Mesendoderm (in vitro differentiated cells): Measurements from ENCODE around the gene DGCR6.
"Not testable (repeated sequence)": the region's sequence is repeated elsewhere in the genome, so short reads cannot be mapped to it uniquely, and the experiment has no call there.

Experiments
- DNase-seq: peaks from one replicate; pipeline ENCODE4 v3.0.0; 2013
- H2AK5ac ChIP-seq: 2 replicates; pipeline ENCODE4 v1.6.1; 2013; ENCODE audit warnings: low read length, inconsistent platforms
- H2BK120ac ChIP-seq: 2 replicates; pipeline ENCODE4 v1.6.1; 2013; ENCODE audit warnings: low read depth, mild to moderate bottlenecking, low read length, moderate library complexity, mixed read lengths
- H2BK15ac ChIP-seq: replicated peaks from 2 replicates; pipeline ENCODE4 v1.6.1; 2013; ENCODE audit warnings: low read depth, mild to moderate bottlenecking, moderate library complexity
- H2BK5ac ChIP-seq: 2 replicates; pipeline ENCODE4 v1.6.1; 2013; ENCODE audit warnings: low read length, inconsistent platforms
- H3K18ac ChIP-seq: 2 replicates; pipeline ENCODE4 v1.6.1; 2013; ENCODE audit warnings: mild to moderate bottlenecking, low read length, mixed read lengths
- H3K23ac ChIP-seq: one replicate; pipeline ENCODE4 v1.6.1; 2013; ENCODE audit warnings: low read length
- H3K27ac ChIP-seq: 2 replicates; pipeline ENCODE4 v1.5.1; 2013; ENCODE audit warnings: low read depth, mild to moderate bottlenecking, inconsistent platforms, low read length, moderate library complexity
- H3K27me3 ChIP-seq: 2 replicates; pipeline ENCODE4 v1.6.1; 2013; ENCODE audit warnings: low read length, control low read depth, mild to moderate bottlenecking, inconsistent platforms; ENCODE audit not compliant: insufficient read depth, poor library complexity
- H3K36me3 ChIP-seq: 2 replicates; pipeline ENCODE4 v1.6.1; 2013; ENCODE audit warnings: low read length, inconsistent platforms; ENCODE audit not compliant: control insufficient read depth, insufficient read depth
- H3K4ac ChIP-seq: one replicate; pipeline ENCODE4 v1.6.1; 2013; ENCODE audit warnings: low read depth, mild to moderate bottlenecking, low read length, moderate library complexity
- H3K4me1 ChIP-seq: 2 replicates; pipeline ENCODE4 v1.6.1; 2013; ENCODE audit warnings: low read depth, low read length, inconsistent platforms; ENCODE audit not compliant: control insufficient read depth
- H3K4me2 ChIP-seq: 2 replicates; pipeline ENCODE4 v1.6.1; 2013; ENCODE audit warnings: low read length
- H3K4me3 ChIP-seq: 2 replicates; pipeline ENCODE4 v1.5.1; 2013; ENCODE audit warnings: mild to moderate bottlenecking, low read length
- H3K56ac ChIP-seq: one replicate; pipeline ENCODE4 v1.6.1; 2013; ENCODE audit warnings: low read length
- H3K79me1 ChIP-seq: 2 replicates; pipeline ENCODE4 v1.6.1; 2013; ENCODE audit warnings: low read length, inconsistent platforms
- H3K79me2 ChIP-seq: 2 replicates; pipeline ENCODE4 v1.6.1; 2013; ENCODE audit warnings: mild to moderate bottlenecking, low read length; ENCODE audit not compliant: control insufficient read depth, insufficient read depth
- H3K9ac ChIP-seq: 2 replicates; pipeline ENCODE4 v1.6.1; 2013; ENCODE audit warnings: low read length, inconsistent platforms
- H4K5ac ChIP-seq: one replicate; pipeline ENCODE4 v1.6.1; 2013; ENCODE audit warnings: low read length
- H4K8ac ChIP-seq: one replicate; pipeline ENCODE4 v1.6.1; 2013; ENCODE audit warnings: low read depth, mild to moderate bottlenecking, control low read depth, low read length, moderate library complexity
- WGBS: extraction: QIAGEN DNeasy Blood & Tissue Kit; methylation state at CpG from one replicate; pipeline ENCODE4 v1.1.7; 2013; ENCODE audit warnings: low lambda C conversion rate, missing lambda C conversion rate; ENCODE audit not compliant: insufficient coverage; ENCODE audit errors: extremely low coverage; 5-methylcytosine and 5-hydroxymethylcytosine counted together

Gene DGCR6

GRCh38 chr22:18911535-18911934, 5.4 kb downstream of the DGCR6 start:
- WGBS = no CpG with 5 or more reads among the region's 2 CpGs
- not testable (repeated sequence) for H2BK15ac ChIP-seq, H2BK5ac ChIP-seq, H3K4ac ChIP-seq, H3K23ac ChIP-seq, H3K36me3 ChIP-seq, H2BK120ac ChIP-seq, DNase-seq, H3K79me1 ChIP-seq, H3K4me1 ChIP-seq, H3K4me3 ChIP-seq, H3K79me2 ChIP-seq, H3K56ac ChIP-seq, H4K5ac ChIP-seq, H4K8ac ChIP-seq, H3K27ac ChIP-seq, H2AK5ac ChIP-seq, H3K9ac ChIP-seq, H3K18ac ChIP-seq, H3K27me3 ChIP-seq, H3K4me2 ChIP-seq

GRCh38 chr22:18912264-18912946, 6.3 kb downstream of the DGCR6 start:
- H3K27ac ChIP-seq, H4K5ac ChIP-seq, H2BK15ac ChIP-seq, H3K79me2 ChIP-seq, H3K79me1 ChIP-seq, H2AK5ac ChIP-seq, H3K9ac ChIP-seq, H3K36me3 ChIP-seq, H3K4ac ChIP-seq, H3K56ac ChIP-seq, H4K8ac ChIP-seq, H3K18ac ChIP-seq, DNase-seq, H3K4me1 ChIP-seq, H2BK120ac ChIP-seq, H3K4me3 ChIP-seq, H2BK5ac ChIP-seq, H3K4me2 ChIP-seq, H3K27me3 ChIP-seq, H3K23ac ChIP-seq: not testable (repeated sequence)
- no CpG with 5 or more reads among the region's 10 CpGs for WGBS

GRCh38 chr22:18914558-18914957, 8.4 kb downstream of the DGCR6 start:
- not testable (repeated sequence) for H3K36me3 ChIP-seq, H3K79me1 ChIP-seq, H3K4me3 ChIP-seq, H3K4me2 ChIP-seq, H3K27ac ChIP-seq, H3K9ac ChIP-seq, H2BK120ac ChIP-seq, H2AK5ac ChIP-seq, H4K5ac ChIP-seq, H4K8ac ChIP-seq, DNase-seq, H3K79me2 ChIP-seq, H3K23ac ChIP-seq, H2BK15ac ChIP-seq, H2BK5ac ChIP-seq, H3K27me3 ChIP-seq, H3K56ac ChIP-seq, H3K18ac ChIP-seq, H3K4me1 ChIP-seq, H3K4ac ChIP-seq
- WGBS = no CpG with 5 or more reads among the region's 10 CpGs

GRCh38 chr22:18915550-18915949, 9.4 kb downstream of the DGCR6 start:
- not testable (repeated sequence) for H3K4me1 ChIP-seq, H4K5ac ChIP-seq, H2BK5ac ChIP-seq, H2AK5ac ChIP-seq, H3K36me3 ChIP-seq, H3K9ac ChIP-seq, H3K4me2 ChIP-seq, DNase-seq, H3K56ac ChIP-seq, H3K18ac ChIP-seq, H4K8ac ChIP-seq, H3K23ac ChIP-seq, H2BK120ac ChIP-seq, H3K27ac ChIP-seq, H3K4me3 ChIP-seq, H3K79me1 ChIP-seq, H3K27me3 ChIP-seq, H3K4ac ChIP-seq, H2BK15ac ChIP-seq, H3K79me2 ChIP-seq
- no CpG with 5 or more reads among the region's 9 CpGs for WGBS

GRCh38 chr22:18917818-18918217, 11.7 kb downstream of the DGCR6 start:
- H3K18ac ChIP-seq, H3K4me1 ChIP-seq, H3K79me1 ChIP-seq, H2BK5ac ChIP-seq, H3K9ac ChIP-seq, H3K27me3 ChIP-seq, H3K4ac ChIP-seq, H3K23ac ChIP-seq, H2AK5ac ChIP-seq, H2BK120ac ChIP-seq, H3K36me3 ChIP-seq, H4K5ac ChIP-seq, H2BK15ac ChIP-seq, H3K79me2 ChIP-seq, H3K4me3 ChIP-seq, H3K27ac ChIP-seq, DNase-seq, H4K8ac ChIP-seq, H3K4me2 ChIP-seq, H3K56ac ChIP-seq: not testable (repeated sequence)
- no CpG with 5 or more reads among the region's 3 CpGs for WGBS

- not testable (repeated sequence) for H3K23ac ChIP-seq, H3K36me3 ChIP-seq, H2BK120ac ChIP-seq, H3K4ac ChIP-seq, H3K79me2 ChIP-seq, H3K4me3 ChIP-seq, H3K27ac ChIP-seq, H2AK5ac ChIP-seq, H3K4me2 ChIP-seq, H2BK5ac ChIP-seq, H4K8ac ChIP-seq, H3K18ac ChIP-seq, H3K9ac ChIP-seq, H3K56ac ChIP-seq, H3K27me3 ChIP-seq, H3K79me1 ChIP-seq, H4K5ac ChIP-seq, H2BK15ac ChIP-seq, H3K4me1 ChIP-seq, DNase-seq
- no CpG with 5 or more reads among the region's 12 CpGs for WGBS
Measured at GRCh38 chr22:18920257-18920902, 14.3 kb downstream of the DGCR6 start.
